HepG2 (cell line): ENCODE results near the gene WNT1. TPM values are rescaled to one million over a fixed set of nuclear protein-coding genes. Genes with fewer than 3 reads are reported as not detected.

Experiments used
- AKNA ChIP-seq: sonication (generic); formaldehyde crosslinking; IDR thresholded peaks from 2 replicates; pipeline ENCODE4 v1.4.0; 2020; ENCODE audit warnings: missing genetic modification reagents, borderline replicate concordance
- FLYWCH1 ChIP-seq: sonication (generic); formaldehyde crosslinking; IDR thresholded peaks from 2 replicates; pipeline ENCODE4 v1.8.1; 2023; ENCODE audit warnings: mild to moderate bottlenecking, missing genetic modification reagents
- FOXO4 ChIP-seq: sonication (generic); formaldehyde crosslinking; conservative IDR thresholded peaks from 2 replicates; pipeline ENCODE4 v1.8.1; 2023; ENCODE audit warnings: missing genetic modification reagents
- GATAD1 ChIP-seq: IDR thresholded peaks from 2 replicates; pipeline ENCODE4 v1.6.1; 2016; ENCODE audit warnings: missing genetic modification reagents, missing compliant biosample characterization
- HIVEP1 ChIP-seq: sonication (generic); formaldehyde crosslinking; IDR thresholded peaks from 2 replicates; pipeline ENCODE4 v1.4.0; 2020; ENCODE audit warnings: mild to moderate bottlenecking, missing genetic modification reagents
- HOXA7 ChIP-seq: sonication (generic); formaldehyde crosslinking; IDR thresholded peaks from 2 replicates; pipeline ENCODE4 v1.8.1; 2022; ENCODE audit warnings: mild to moderate bottlenecking, missing genetic modification reagents, moderate library complexity
- MLLT10 ChIP-seq: sonication (generic); formaldehyde crosslinking; IDR thresholded peaks from 2 replicates; pipeline ENCODE4 v1.4.0; 2020; ENCODE audit warnings: missing genetic modification reagents
- NFAT5 ChIP-seq: sonication (generic); formaldehyde crosslinking; IDR thresholded peaks from 2 replicates; pipeline ENCODE4 v1.4.0; 2020; ENCODE audit warnings: missing genetic modification reagents
- SIN3A ChIP-seq: IDR thresholded peaks from 2 replicates; pipeline ENCODE4 v1.6.1; 2011; ENCODE audit warnings: low read depth, mild to moderate bottlenecking, control low read depth, low read length, borderline replicate concordance
- SMAD3 ChIP-seq: sonication (generic); formaldehyde crosslinking; IDR thresholded peaks from 2 replicates; pipeline ENCODE4 v1.4.0; 2020; ENCODE audit warnings: missing genetic modification reagents
- TRIM22 ChIP-seq: fragments of 450-650 bp; IDR thresholded peaks from 2 replicates; pipeline ENCODE4 v1.6.1; 2017
- U2AF2 ChIP-seq: fragments of 200-400 bp; formaldehyde crosslinking; IDR thresholded peaks from 2 replicates; pipeline ENCODE4 v1.6.1; 2017; ENCODE audit warnings: low read depth, mild to moderate bottlenecking, low read length
- ZMAT5 ChIP-seq: sonication (generic); formaldehyde crosslinking; IDR thresholded peaks from 2 replicates; pipeline ENCODE4 v1.5.0; 2020; ENCODE audit warnings: mild to moderate bottlenecking, low read depth, missing genetic modification reagents, borderline replicate concordance
- ZNF576 ChIP-seq: sonication (generic); formaldehyde crosslinking; IDR thresholded peaks from 2 replicates; pipeline ENCODE4 v1.4.0; 2020; ENCODE audit warnings: mild to moderate bottlenecking, missing genetic modification reagents
- ZNF891 ChIP-seq: sonication (generic); formaldehyde crosslinking; IDR thresholded peaks from 2 replicates; pipeline ENCODE4 v1.5.0; 2020; ENCODE audit warnings: mild to moderate bottlenecking, missing genetic modification reagents
- polyA plus RNA-seq, 8 experiments: library from polyadenylated mRNA; depleted of rRNA in 3 of 8; stranded (reverse) in 7 of 8; unstranded in 1 of 8; fragments of >200 nt; fragmentation: Illumina TruSeq in 4 of 8; extraction: Trizol in 4 of 8; gene quantifications; 2 replicates each; pipeline versions ENCODE4 v1.2.1 to v1.2.3, GENCODE V29; 2011 to 2016; ENCODE audit warnings: low read depth in 4 of 8, missing spikeins in 1 of 8, mixed read lengths in 1 of 8; ENCODE audit not compliant: insufficient read depth in 1 of 8
- total RNA-seq, 5 experiments: library from RNA; depleted of rRNA; stranded (reverse); fragments of >200 nt; fragmentation: Illumina TruSeq; extraction: Trizol; gene quantifications; 2 replicates each; pipeline ENCODE4 v1.2.3, GENCODE V29; 2016; ENCODE audit warnings: low read depth in 1 of 5

Gene WNT1
- total and polyA plus RNA-seq, 2 of the 13 experiments (the other 11 are each of a cell fraction or from before 2014, with no cell fraction given), result not detected

- TF ChIP-seq AKNA (CRISPR knock-in tag) (no peak), TRIM22 (no peak), SIN3A (peak; percentile 73; the same call in 1 of the 2 replicates), HOXA7 (CRISPR knock-in tag) (no peak), MLLT10 (CRISPR knock-in tag) (no peak), ZNF576 (CRISPR knock-in tag) (no peak), U2AF2 (no peak), GATAD1 (CRISPR knock-in tag) (peak; percentile 92), HIVEP1 (CRISPR knock-in tag) (peak; percentile 62; the same call in 1 of the 2 replicates), ZNF891 (no peak), FLYWCH1 (CRISPR knock-in tag) (no peak), ZMAT5 (CRISPR knock-in tag) (no peak), FOXO4 (no peak), NFAT5 (CRISPR knock-in tag) (0 out of 2 replicates have a peak, but pooled peaks have one; percentile 39), SMAD3 (CRISPR knock-in tag) (no peak)
Observed at GRCh38 chr12:49018261-49019119, 40.4 kb downstream of the WNT1 start, which contains the start of gene PRKAG1 (continued).
